ENCODE data around the gene ST3GAL3.

The ST3GAL3 gene

DNA sequence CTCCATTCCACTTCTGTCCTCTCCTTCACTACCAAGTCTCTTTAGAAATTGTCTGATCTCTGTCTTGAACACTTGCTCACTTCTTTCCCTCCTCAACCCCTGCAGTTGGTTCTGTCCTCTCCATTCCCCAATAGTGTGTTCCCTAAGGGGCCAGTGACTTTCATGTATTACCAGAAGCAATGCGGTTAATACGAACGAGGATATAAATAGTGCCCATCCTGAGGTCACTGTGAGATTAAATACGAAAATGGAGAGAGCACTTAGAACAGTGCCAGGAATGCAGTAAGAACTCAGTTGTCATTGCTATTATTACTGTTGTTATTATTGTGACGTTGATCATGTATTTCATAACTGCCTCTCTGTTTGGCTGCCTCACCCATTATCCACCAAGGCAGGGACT lies 173.3 kb downstream of the ST3GAL3 start:
- DNase-seq = no peak

GRCh38 chr1:43881415-43881814 lies 174.1 kb downstream of the ST3GAL3 start:
- no peak for DNase-seq

DNA sequence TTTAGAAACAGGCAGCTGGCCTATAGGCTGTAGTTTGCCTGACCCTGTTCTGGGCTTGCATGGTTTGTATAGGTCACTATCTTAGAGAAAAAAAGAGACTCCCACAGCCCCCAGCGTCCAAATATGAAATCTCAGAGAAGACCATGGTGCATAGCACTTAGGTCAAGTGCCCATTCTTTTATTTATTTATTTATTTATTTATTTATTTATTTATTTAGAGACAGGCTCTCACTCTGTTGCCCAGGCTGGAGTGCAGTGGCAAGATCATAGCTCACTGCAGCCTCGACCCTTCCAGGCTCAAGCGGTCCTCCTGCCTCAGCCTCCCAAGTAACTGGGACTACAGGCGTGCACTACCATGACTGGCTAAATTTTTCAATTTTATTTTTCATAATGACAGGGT lies 175.4 kb downstream of the ST3GAL3 start:
- no peak for DNase-seq

GRCh38 chr1:43883321-43883720 lies 176.0 kb downstream of the ST3GAL3 start:
- no peak for DNase-seq

DNA sequence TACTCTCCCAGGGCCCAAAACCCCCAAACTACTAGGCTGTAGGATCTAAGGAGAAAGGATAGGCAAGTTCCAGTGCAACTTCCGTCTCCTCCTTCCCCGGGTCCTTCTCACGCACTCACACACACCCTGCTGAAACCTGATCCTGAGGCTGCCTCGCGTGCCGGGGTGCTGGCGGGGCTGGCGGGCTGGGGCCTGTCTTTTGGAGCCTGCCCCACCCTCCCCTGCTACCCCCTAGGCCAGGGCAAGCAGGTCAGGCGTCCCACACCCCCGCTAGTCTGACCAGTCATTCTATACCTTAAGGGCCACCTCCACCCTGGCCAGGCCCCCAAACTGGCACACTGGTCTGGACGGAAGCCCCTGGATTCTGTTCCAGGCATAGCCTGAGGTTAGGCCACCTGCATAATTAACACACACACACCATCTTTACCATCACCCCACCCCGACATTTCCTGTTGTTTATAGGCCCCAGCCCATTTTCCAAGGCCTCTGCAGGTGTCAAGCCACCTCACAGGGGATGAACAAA lies 178.0 kb downstream of the ST3GAL3 start:
- DNase-seq = no peak

DNA sequence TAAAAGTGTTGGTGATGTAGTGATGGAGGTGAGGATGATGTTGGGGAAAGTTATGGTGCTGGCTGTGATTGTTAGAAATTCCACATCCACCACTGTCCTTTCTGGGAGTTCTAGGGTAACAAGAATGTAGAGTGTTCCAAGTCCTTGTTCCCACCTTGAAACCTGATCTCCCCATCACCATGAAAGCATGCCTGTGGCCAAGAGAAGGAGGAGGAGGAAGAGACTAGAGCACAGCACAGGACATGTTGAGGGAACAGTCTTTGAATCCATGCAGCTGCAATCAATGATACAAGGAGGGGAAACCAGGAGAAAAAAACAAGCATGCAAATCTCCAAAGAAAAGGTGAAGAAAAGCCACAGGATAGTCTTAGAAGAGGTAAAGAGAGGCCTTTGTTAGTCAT lies 180.4 kb downstream of the ST3GAL3 start:
- no peak for DNase-seq

DNA sequence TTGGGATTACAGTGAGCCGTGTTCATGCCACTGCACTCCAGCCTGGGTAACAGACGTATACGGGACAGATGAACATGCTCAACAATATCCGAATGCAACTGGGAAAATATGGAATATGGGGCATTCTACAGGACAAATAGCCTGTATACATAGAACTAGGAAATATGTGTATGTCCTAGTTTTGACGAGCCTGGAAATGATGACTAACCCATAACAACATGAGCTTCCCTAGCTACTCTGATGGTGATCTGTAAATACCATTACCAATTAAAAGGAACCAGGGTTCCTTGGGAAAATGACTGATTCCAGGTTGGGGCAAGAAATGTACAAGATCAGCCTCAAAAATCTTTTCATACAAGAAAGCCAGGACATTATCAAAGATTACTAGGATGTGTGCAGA lies 183.5 kb downstream of the ST3GAL3 start:
- no peak for DNase-seq

DNA sequence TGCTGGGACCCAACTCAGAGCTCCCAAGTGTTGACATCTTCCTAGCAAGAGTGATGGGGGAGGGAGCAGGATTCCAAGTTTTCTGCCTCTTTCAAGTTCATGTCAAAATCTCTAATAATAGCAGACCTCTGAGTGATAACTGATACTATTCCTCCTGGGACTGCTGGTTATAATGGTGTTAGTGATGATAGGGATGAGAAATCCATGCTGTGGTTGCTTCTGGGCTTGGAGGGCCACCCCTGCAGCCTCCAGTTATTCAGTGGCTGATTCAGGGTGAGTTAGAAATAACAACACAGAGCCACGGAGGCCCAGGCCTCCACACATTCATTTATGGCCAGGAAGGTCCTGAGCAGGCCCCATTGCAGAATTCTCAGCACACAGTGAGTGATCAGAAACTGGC lies 185.7 kb downstream of the ST3GAL3 start:
- DNase-seq = no peak

- no peak for DNase-seq
Observed at GRCh38 chr1:43898981-43899380, 191.6 kb downstream of the ST3GAL3 start.

DNA sequence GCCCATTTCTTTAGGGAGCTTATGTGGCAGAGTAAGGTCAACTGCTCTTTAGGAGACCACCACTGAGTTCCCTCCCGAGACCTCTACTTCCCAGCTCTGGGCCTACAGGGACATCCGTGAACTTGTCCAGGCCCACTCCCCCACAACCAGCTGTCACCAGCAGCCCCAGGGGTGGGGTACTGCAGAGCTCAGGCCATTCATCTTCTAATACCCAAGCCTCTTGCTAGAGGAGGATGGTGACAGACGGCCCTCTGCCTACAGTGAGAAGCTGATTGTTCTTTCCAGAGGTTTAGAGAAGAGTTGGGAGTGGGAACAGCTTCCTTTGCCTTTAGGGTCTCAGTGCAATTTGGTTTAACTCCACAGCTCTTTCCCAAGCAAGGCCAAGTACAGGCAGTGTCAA lies 193.1 kb downstream of the ST3GAL3 start:
- DNase-seq = no peak

GRCh38 chr1:43901196-43901961 lies 194.0 kb downstream of the ST3GAL3 start:
- no peak for DNase-seq

- no peak for DNase-seq
Observed at GRCh38 chr1:43902058-43902831, 194.9 kb downstream of the ST3GAL3 start.

DNA sequence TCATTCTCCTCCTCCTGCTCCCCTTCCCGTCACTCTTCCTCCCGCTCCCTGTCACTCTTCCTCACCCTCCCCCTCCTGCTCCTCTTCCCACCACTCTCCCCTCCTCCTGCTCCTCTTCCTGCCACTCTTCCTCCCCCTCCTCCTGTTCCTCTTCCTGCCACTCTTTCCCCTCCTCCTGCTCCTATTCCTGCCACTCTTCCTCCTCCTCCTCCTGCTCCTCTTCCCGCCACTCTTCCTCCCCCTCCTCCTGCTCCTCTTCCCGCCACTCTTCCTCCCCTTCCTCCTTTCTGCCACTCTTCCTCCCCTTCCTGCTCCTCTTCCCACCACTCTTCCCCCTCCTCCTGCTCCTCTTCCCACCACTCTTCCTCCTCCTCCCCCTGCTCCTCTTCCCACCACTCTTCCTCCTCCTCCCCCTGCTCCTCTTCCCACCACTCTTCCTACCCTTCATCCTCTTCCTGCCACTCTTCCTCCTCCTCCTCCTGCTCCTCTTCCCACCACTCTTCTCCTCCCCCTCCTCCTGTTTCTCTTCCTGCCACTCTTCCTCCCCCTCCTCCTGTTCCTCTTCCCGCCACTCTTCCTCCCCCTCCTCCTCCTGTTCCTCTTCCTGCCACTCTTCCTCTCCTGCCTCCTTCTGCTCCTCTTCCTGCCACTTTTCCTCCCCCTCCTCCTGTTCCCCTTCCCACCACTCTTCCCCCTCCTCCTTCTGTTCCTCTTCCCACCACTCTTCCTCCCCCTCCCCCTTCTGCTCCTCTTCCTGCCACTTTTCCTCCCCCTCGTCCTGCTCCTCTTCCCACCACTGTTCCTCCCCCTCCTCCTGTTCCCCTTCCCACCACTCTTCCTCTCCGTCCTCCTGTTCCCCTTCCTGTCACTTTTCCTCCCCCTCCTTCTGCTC lies 197.6 kb downstream of the ST3GAL3 start:
- no peak for DNase-seq

DNA sequence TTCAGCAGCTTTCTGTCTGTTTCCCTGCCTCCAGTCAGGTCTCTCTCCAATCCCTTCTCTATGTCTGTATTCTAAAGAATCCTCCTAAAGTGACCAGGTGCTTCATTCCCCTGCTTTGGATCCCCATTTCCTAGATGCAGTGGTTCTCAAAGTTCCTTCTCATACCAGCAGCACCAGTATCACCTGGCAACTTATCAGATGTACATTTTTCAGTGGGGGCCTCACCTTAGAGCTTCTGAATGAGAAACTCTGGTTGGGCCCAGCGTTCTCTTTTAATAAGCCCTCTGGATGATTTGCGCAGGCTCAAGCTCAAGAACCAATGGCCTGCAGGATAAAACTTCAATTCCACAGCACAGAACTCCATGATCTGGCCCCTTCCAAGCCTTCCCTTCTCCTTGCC lies 200.9 kb downstream of the ST3GAL3 start:
- DNase-seq = no peak

GRCh38 chr1:43908858-43909257 lies 201.5 kb downstream of the ST3GAL3 start:
- no peak for DNase-seq

DNA sequence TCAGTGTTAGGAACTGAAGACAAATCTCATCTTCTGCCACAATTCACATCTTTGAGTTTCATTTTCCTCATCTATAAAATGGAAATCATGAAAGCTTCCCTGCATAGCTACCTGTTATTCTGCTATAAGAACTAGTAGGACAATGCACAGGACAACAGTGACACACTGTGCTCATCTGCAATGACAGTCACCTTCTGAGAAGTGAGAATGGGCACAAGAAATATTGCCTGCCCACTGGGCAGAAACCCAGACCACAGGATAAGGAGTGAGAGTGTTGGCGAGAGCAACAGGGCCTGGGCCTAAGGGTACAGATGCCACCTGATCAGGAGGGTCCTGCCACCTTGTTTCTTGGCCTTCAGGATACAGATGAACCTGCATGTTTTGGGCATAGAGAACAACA lies 203.0 kb downstream of the ST3GAL3 start:
- DNase-seq = no peak

DNA sequence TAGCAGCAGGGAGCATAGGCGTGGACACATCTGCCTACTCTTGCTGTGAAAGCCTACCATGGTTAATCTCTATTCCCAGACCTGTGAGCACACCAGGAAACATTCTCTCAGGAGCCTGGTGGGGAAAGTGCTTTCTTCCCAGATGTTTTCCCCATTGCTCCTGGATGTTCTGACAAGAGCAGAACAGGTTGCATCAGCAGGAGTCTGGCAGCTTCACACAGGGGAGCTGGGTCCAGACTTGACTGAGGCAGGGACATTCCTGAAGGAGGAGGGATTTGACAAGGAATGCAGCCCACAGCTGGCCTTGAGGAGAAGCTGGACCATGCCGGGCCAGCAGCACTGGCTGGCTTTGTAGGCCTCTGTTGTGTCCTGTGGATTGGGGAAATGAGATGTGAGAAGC lies 205.3 kb downstream of the ST3GAL3 start:
- DNase-seq = no peak

DNA sequence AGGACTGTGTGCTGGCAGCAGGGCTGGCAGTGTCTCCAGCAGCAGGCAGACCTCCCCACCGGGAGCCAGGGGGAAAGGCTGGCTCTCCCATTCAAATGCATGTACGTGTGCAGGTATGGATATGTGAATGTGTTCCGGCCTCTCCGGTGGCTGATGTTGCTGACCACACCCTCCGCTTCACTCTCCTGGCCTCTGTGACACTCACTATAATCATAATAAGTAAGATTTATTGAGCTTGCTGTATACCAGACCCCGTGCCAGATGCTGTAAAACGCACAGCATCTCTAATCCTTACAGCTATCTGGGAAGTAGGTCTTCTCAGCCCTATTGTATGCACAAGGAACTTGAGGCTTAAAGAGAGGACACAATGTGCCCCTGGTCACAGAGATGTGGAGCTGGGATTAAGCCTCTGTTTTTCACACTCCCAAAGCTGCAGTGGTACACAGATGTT lies 205.7 kb downstream of the ST3GAL3 start:
- no peak for DNase-seq

GRCh38 chr1:43913666-43914360 lies 206.5 kb downstream of the ST3GAL3 start:
- DNase-seq = no peak

DNA sequence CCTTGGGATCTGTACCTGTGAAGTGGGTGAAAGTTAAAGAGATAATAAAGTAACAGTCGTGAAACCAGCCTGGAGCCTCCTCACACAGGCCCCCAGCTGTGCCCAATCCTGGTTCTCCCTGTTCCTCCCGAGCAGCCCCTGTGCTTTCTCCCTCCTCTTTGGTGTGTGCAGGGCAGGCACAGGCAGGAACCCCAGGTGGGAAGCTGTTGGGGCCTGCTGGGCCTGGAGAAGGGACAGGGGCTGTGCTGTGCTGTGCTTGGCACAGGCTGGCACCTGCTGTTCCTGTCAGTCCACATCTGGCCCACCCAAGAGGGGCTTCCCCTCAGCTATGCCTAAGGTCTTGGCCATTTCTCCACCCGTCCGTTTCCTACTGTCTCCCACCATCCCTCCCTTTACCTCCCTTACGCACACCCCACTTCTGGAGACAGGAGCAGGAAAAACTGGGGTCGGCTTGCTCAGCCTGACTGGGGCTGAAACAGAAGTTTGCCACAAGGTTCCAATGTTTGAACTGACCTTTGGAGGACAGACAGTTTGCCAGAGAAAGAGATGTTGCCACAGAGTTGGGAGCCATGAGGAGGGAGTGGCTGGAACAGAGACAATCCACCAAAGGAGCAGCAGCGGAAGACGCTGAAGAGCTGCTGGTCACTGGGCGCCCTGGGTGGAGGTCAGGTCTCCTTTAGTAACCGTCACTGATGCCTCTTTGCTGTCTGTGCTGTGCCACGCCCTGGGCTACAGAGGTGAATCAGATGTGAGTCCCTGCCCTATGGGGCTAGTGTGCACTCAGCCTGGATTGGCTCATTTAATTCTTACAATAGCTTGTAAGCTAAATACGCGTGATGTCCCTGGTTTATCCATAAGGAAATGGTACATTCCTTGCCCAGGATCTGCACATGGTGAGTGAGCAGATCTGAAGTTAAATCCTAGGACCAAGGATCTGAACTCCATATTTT lies 207.5 kb downstream of the ST3GAL3 start:
- no peak for DNase-seq

GRCh38 chr1:43919906-43920305 lies 212.6 kb downstream of the ST3GAL3 start:
- DNase-seq = no peak
